IMR-90 (cell line): ENCODE data around the gene RASL10B. TPM values are rescaled to one million over a fixed set of nuclear protein-coding genes. Genes with fewer than 3 reads are reported as not detected.

Experiments
- ATAC-seq: fragments of 200-7000 bp; cut with Tn5 transposase; 2 replicates; pipeline ENCODE4 v1.9.1; 2020; ENCODE audit warnings: low read depth, mild to moderate bottlenecking, moderate library complexity
- BruUV-seq: library from RNA; stranded (reverse); fragments of 400-500 nt; replicated peaks from 2 replicates; lab custom pipeline; 2021; lab: Mats Ljungman, UMichigan
- CTCF ChIA-PET: fragments of 300-600 bp; formaldehyde crosslinking; extraction: SDS; loops from one replicate; lab custom pipeline; 2021; ENCODE audit warnings: antibody characterized with exemption; lab: Yijun Ruan, JAX
- POLR2A ChIA-PET: fragments of 300-600 bp; sonication (Branson Sonifier 250); formaldehyde crosslinking; loops from one replicate; lab custom pipeline; 2022; ENCODE audit warnings: antibody characterized with exemption; ENCODE audit not compliant: unreplicated experiment; lab: Charles Lee
- DNase-seq: peaks from one replicate; pipeline ENCODE4 v3.0.0; 2013
- H2AFZ ChIP-seq: replicated peaks from 2 replicates; pipeline ENCODE3; 2013; ENCODE audit warnings: low read length, mild to moderate bottlenecking; ENCODE audit not compliant: poor library complexity
- H2AK5ac ChIP-seq: 2 replicates; pipeline ENCODE4 v1.6.1; 2013; ENCODE audit warnings: low read depth, low read length, inconsistent platforms
- H2AK9ac ChIP-seq: replicated peaks from 2 replicates; pipeline ENCODE3; 2013; ENCODE audit warnings: mild to moderate bottlenecking, low read depth, low read length, moderate library complexity; ENCODE audit not compliant: poor library complexity
- H2BK120ac ChIP-seq: 2 replicates; pipeline ENCODE4 v1.6.1; 2013; ENCODE audit warnings: low read depth, low read length, inconsistent platforms
- H2BK15ac ChIP-seq: 3 replicates; pipeline ENCODE4 v1.6.1; 2013; ENCODE audit warnings: low read depth, low read length, inconsistent platforms
- H2BK20ac ChIP-seq: 2 replicates; pipeline ENCODE4 v1.6.1; 2013; ENCODE audit warnings: low read depth, mild to moderate bottlenecking, inconsistent platforms, low read length, moderate library complexity
- H2BK5ac ChIP-seq: 2 replicates; pipeline ENCODE4 v1.6.1; 2013; ENCODE audit warnings: mild to moderate bottlenecking, low read depth, low read length, inconsistent platforms; ENCODE audit not compliant: poor library complexity, severe bottlenecking
- H3K14ac ChIP-seq: replicated peaks from 2 replicates; pipeline ENCODE4 v1.6.1; 2013; ENCODE audit warnings: low read depth, low read length, inconsistent platforms
- H3K18ac ChIP-seq: 2 replicates; pipeline ENCODE4 v1.6.1; 2013; ENCODE audit warnings: low read depth, low read length, control low read depth
- H3K23ac ChIP-seq: 2 replicates; pipeline ENCODE4 v1.6.1; 2013; ENCODE audit warnings: low read depth, low read length, inconsistent platforms
- H3K27ac ChIP-seq: 2 replicates; pipeline ENCODE4 v1.5.1; 2013; ENCODE audit warnings: mild to moderate bottlenecking, control low read depth, low read length; ENCODE audit not compliant: insufficient read depth
- H3K27me3 ChIP-seq: 2 replicates; pipeline ENCODE4 v1.6.1; 2013; ENCODE audit warnings: low read length; ENCODE audit not compliant: control insufficient read depth, insufficient read depth
- H3K36me3 ChIP-seq: 2 replicates; pipeline ENCODE4 v1.6.1; 2013; ENCODE audit warnings: low read length, mixed read lengths; ENCODE audit not compliant: control insufficient read depth, insufficient read depth
- H3K4ac ChIP-seq: 2 replicates; pipeline ENCODE4 v1.6.1; 2013; ENCODE audit warnings: low read depth, low read length, inconsistent platforms
- H3K4me1 ChIP-seq: 2 replicates; pipeline ENCODE4 v1.6.1; 2013; ENCODE audit warnings: low read length, mixed read lengths; ENCODE audit not compliant: control insufficient read depth, insufficient read depth
- H3K4me2 ChIP-seq: 2 replicates; pipeline ENCODE4 v1.6.1; 2013; ENCODE audit warnings: low read depth, mild to moderate bottlenecking, control low read depth, low read length, moderate library complexity
- H3K4me3 ChIP-seq: 2 replicates; pipeline ENCODE4 v1.5.1; 2013; ENCODE audit warnings: low read depth, mild to moderate bottlenecking, control low read depth, low read length, moderate library complexity; ENCODE audit not compliant: insufficient read depth
- H3K56ac ChIP-seq: 2 replicates; pipeline ENCODE4 v1.6.1; 2013; ENCODE audit warnings: low read length, inconsistent platforms; ENCODE audit not compliant: insufficient read depth; ENCODE audit errors: extremely low read depth
- H3K79me1 ChIP-seq, 2 experiments: 2 replicates each; pipeline ENCODE4 v1.6.1; 2013; ENCODE audit warnings: low read length in 2 of 2, inconsistent platforms in 1 of 2, low read depth in 1 of 2
- H3K9ac ChIP-seq: 2 replicates; pipeline ENCODE4 v1.6.1; 2013; ENCODE audit warnings: low read depth, low read length, control low read depth
- H3K9me1 ChIP-seq: 2 replicates; pipeline ENCODE4 v1.6.1; 2013; ENCODE audit warnings: low read length, inconsistent platforms; ENCODE audit not compliant: insufficient read depth
- H3K9me3 ChIP-seq: 2 replicates; pipeline ENCODE4 v1.6.1; 2013; ENCODE audit warnings: low read length; ENCODE audit not compliant: control insufficient read depth, insufficient read depth
- H4K20me1 ChIP-seq: 2 replicates; pipeline ENCODE4 v1.6.1; 2013; ENCODE audit warnings: low read length, inconsistent platforms; ENCODE audit not compliant: insufficient read depth
- H4K5ac ChIP-seq: 2 replicates; pipeline ENCODE4 v1.6.1; 2013; ENCODE audit warnings: mild to moderate bottlenecking, low read depth, low read length, control low read depth
- H4K8ac ChIP-seq, 2 experiments: 2 replicates each; pipeline ENCODE4 v1.6.1; 2013; ENCODE audit warnings: low read depth in 2 of 2, low read length in 2 of 2, control low read depth in 1 of 2, inconsistent platforms in 1 of 2
- H4K91ac ChIP-seq: 2 replicates; pipeline ENCODE4 v1.6.1; 2013; ENCODE audit warnings: low read depth, low read length, inconsistent platforms; ENCODE audit not compliant: insufficient read depth
- MAFK ChIP-seq: IDR thresholded peaks from 2 replicates; pipeline ENCODE4 v1.6.1; 2012; ENCODE audit warnings: low read depth, low read length, improper control_type of control experiment
- MAZ ChIP-seq: IDR thresholded peaks from 2 replicates; pipeline ENCODE4 v1.6.1; 2012; ENCODE audit warnings: low read depth, mild to moderate bottlenecking, low read length, improper control_type of control experiment, moderate library complexity, borderline replicate concordance
- MXI1 ChIP-seq: IDR thresholded peaks from 2 replicates; pipeline ENCODE4 v1.6.1; 2012; ENCODE audit warnings: low read depth, mild to moderate bottlenecking, low read length, moderate library complexity, borderline replicate concordance
- NFE2L2 ChIP-seq: fragments of 150-350 bp; IDR thresholded peaks from 2 replicates; pipeline ENCODE4 v1.6.1; 2016; ENCODE audit warnings: low read depth, mild to moderate bottlenecking, low read length
- POLR2A ChIP-seq: IDR thresholded peaks from 2 replicates; pipeline ENCODE4 v1.6.1; 2012; ENCODE audit warnings: mild to moderate bottlenecking, low read depth, low read length
- RFX5 ChIP-seq: IDR thresholded peaks from 2 replicates; pipeline ENCODE4 v1.8.0; 2012; ENCODE audit warnings: low read depth, mild to moderate bottlenecking, low read length, moderate library complexity
- USF2 ChIP-seq: fragments of 150-350 bp; IDR thresholded peaks from 2 replicates; pipeline ENCODE4 v1.6.1; 2017; ENCODE audit warnings: mild to moderate bottlenecking, antibody characterized with exemption, low read length, low read depth
- WGBS, 2 experiments: methylation state at CpG; one replicate each; pipeline versions ENCODE4 v1.1.5 to v1.1.7; 2013; ENCODE audit warnings: missing lambda C conversion rate in 2 of 2; ENCODE audit not compliant: insufficient read length in 1 of 2; ENCODE audit errors: extremely low coverage in 2 of 2; 5-methylcytosine and 5-hydroxymethylcytosine counted together
- dilution Hi-C: fragments of 300-500 bp; cut with HindIII; formaldehyde crosslinking; loops from one replicate; pipeline ENCODE4 v1.14.3; 2018; ENCODE audit warnings: low sequenced_read_pairs; ENCODE audit not compliant: unreplicated experiment
- in situ Hi-C: fragments of 300-500 bp; cut with MboI; formaldehyde crosslinking; loops from 3 replicates; pipeline ENCODE4 v1.14.3; 2019; ENCODE audit warnings: low sequenced_read_pairs, inconsistent platforms, mixed read lengths
- intact Hi-C: fragments of 100-400 bp; cut with micrococcal nuclease; formaldehyde crosslinking; loops from 2 replicates; pipeline ENCODE4 v1.10.0; 2022
- polyA plus RNA-seq, 3 experiments: library from polyadenylated mRNA; depleted of rRNA; stranded (reverse); fragments of >200 nt; gene quantifications; 2 replicates each; pipeline ENCODE4 v1.2.3, GENCODE V29; 2012; ENCODE audit warnings: low replicate concordance in 1 of 3
- total RNA-seq: library from RNA; depleted of rRNA; stranded (reverse); fragments of >200 nt; gene quantifications from 2 replicates; pipeline ENCODE4 v1.2.3, GENCODE V29; 2012

The RASL10B gene
- total and polyA plus RNA-seq, 2 of the 4 experiments (the other 2 are of a cell fraction), result 4.1 to 4.7 TPM

GRCh38 chr17:35761601-35762000 lies 30.2 kb downstream of the RASL10B start:
- Histone ChIP-seq H2AK5ac (no peak overlapping the region), H2BK15ac (no peak overlapping the region), H3K18ac (no peak overlapping the region), H3K4ac (no peak overlapping the region), H4K5ac (no peak overlapping the region), H3K9me3 (peaks cover 2% of the 10 kb centered on the region; the same call in 1 of the 2 replicates), H3K4me1 (peaks cover 3% of the 10 kb centered on the region), H3K56ac (no peak overlapping the region), H3K23ac (no peak overlapping the region), H2BK20ac (no peak overlapping the region), H3K14ac (no peak overlapping the region), H3K27ac (no peak overlapping the region), H3K4me3 (no peak overlapping the region), H3K9me1 (no peaks in the 10 kb centered on the region), H4K20me1 (peaks cover 8% of the 10 kb centered on the region; the same call in 1 of the 2 replicates), H3K79me1 (no peaks in the 10 kb centered on the region), H3K4me2 (no peak overlapping the region), H2AFZ (no peak overlapping the region), H2AK9ac (no peak overlapping the region), H4K8ac (no peak overlapping the region), H4K91ac (no peak overlapping the region), H2BK120ac (no peak overlapping the region), H2BK5ac (no peak overlapping the region), H3K9ac (no peak overlapping the region), H3K27me3 (peaks cover 19% of the 10 kb centered on the region), H3K36me3 (no peaks in the 10 kb centered on the region)
- BruUV-seq, result no TSS peak
- dilution Hi-C loops, result no loop called here
- in situ Hi-C loops, result loop anchor here (5.0 kb wide), 1 partner anchor 46 kb away; the partner anchor contains the start of gene TAF15
- CTCF ChIA-PET, result no interaction called here
- ATAC-seq, result no peak
- intact Hi-C loops, result no loop called here
- no peak for DNase-seq
- POLR2A ChIA-PET, result no interaction called here
- TF ChIP-seq RFX5, result no peak
- TF ChIP-seq MAFK, result no peak
- no peak for TF ChIP-seq MAZ
- TF ChIP-seq MXI1, result no peak
- TF ChIP-seq POLR2A, result no peak
- no peak for TF ChIP-seq USF2
- no peak for TF ChIP-seq NFE2L2
- 95% methylated on average over 3 of the region's 5 CpGs; no CpG with 5 or more reads in 1 of the 2 experiments for WGBS, 2 experiments
